Keratinocyte (primary cell): ENCODE results near the gene RPL23. TPM values are rescaled to one million over a fixed set of nuclear protein-coding genes. Genes with fewer than 3 reads are reported as not detected.

Experiments used
- DNase-seq: peaks from one replicate; pipeline ENCODE4 v3.0.0-alpha.2; 2011; ENCODE audit warnings: low read depth, missing footprints, low spot score
- FAIRE-seq: peaks from 2 replicates; lab custom pipeline; 2011; peaks lifted over from hg19 to GRCh38; lab: Jason Lieb, UNC
- H2AFZ ChIP-seq: 2 replicates; pipeline ENCODE4 v1.6.0; 2012; ENCODE audit warnings: low read length, control low read depth, inconsistent platforms; ENCODE audit not compliant: control insufficient read depth
- H3K27ac ChIP-seq: 2 replicates; pipeline ENCODE4 v1.5.1; 2011; ENCODE audit warnings: low read length; ENCODE audit not compliant: control insufficient read depth, insufficient read depth
- H3K27me3 ChIP-seq: 3 replicates; pipeline ENCODE4 v1.6.0; 2011; ENCODE audit warnings: low read length; ENCODE audit not compliant: control insufficient read depth, insufficient read depth; ENCODE audit errors: extremely low read depth
- H3K36me3 ChIP-seq, 2 experiments: 2 replicates in 1 of 2; 3 replicates in 1 of 2; pipeline ENCODE4 v1.5.1; 2011; ENCODE audit warnings: low read length in 2 of 2, mild to moderate bottlenecking in 1 of 2; ENCODE audit not compliant: control insufficient read depth in 2 of 2, insufficient read depth in 2 of 2; ENCODE audit errors: extremely low read depth in 1 of 2
- H3K4me1 ChIP-seq: 3 replicates; pipeline ENCODE4 v1.5.1; 2011; ENCODE audit warnings: low read length; ENCODE audit not compliant: control insufficient read depth, insufficient read depth; ENCODE audit errors: extremely low read depth
- H3K4me2 ChIP-seq: 3 replicates; pipeline ENCODE4 v1.6.0; 2011; ENCODE audit warnings: low read depth, low read length; ENCODE audit not compliant: control insufficient read depth, insufficient read depth; ENCODE audit errors: extremely low read depth
- H3K4me3 ChIP-seq, 3 experiments: fragments of 200-600 bp in 1 of 3; sonication (generic) in 1 of 3; 2 replicates in 2 of 3; 3 replicates in 1 of 3; pipeline ENCODE4 v1.5.1; 2011 to 2016; ENCODE audit warnings: low read length in 3 of 3, mild to moderate bottlenecking in 3 of 3, control low read depth in 2 of 3, inconsistent platforms in 1 of 3, low read depth in 1 of 3, mixed read lengths in 1 of 3, mixed run types in 1 of 3, moderate library complexity in 1 of 3; ENCODE audit not compliant: control insufficient read depth in 2 of 3, insufficient read depth in 2 of 3; ENCODE audit errors: extremely low read depth in 1 of 3
- H3K79me2 ChIP-seq: 2 replicates; pipeline ENCODE4 v1.6.0; 2012; ENCODE audit warnings: low read length; ENCODE audit not compliant: control insufficient read depth, insufficient read depth
- H3K9ac ChIP-seq: 3 replicates; pipeline ENCODE4 v1.6.0; 2011; ENCODE audit warnings: low read length; ENCODE audit not compliant: control insufficient read depth, insufficient read depth; ENCODE audit errors: extremely low read depth
- H3K9me1 ChIP-seq: 3 replicates; pipeline ENCODE4 v1.6.0; 2011; ENCODE audit warnings: low read length; ENCODE audit not compliant: control insufficient read depth, insufficient read depth; ENCODE audit errors: extremely low read depth
- H3K9me3 ChIP-seq: 2 replicates; pipeline ENCODE4 v1.5.1; 2012; ENCODE audit warnings: low read depth, low read length; ENCODE audit not compliant: control insufficient read depth
- H4K20me1 ChIP-seq: 3 replicates; pipeline ENCODE4 v1.6.0; 2011; ENCODE audit warnings: low read length; ENCODE audit not compliant: control insufficient read depth, insufficient read depth; ENCODE audit errors: extremely low read depth
- CTCF ChIP-seq, 3 experiments: IDR thresholded peaks in 1 of 3; conservative IDR thresholded peaks in 1 of 3; optimal IDR thresholded peaks in 1 of 3; 2 replicates in 2 of 3; 3 replicates in 1 of 3; pipeline versions ENCODE3 to v1.5.1; 2011; ENCODE audit warnings: low read length in 3 of 3, mild to moderate bottlenecking in 3 of 3, moderate library complexity in 2 of 3, control low read depth in 1 of 3, inconsistent platforms in 1 of 3; ENCODE audit not compliant: insufficient read depth in 2 of 3; ENCODE audit errors: extremely low read depth in 1 of 3
- EZH2 ChIP-seq: IDR thresholded peaks from one replicate; pipeline ENCODE4 v1.6.1; 2012; ENCODE audit warnings: inconsistent platforms, mild to moderate bottlenecking, low read length, moderate library complexity
- dilution Hi-C: fragments of 300-500 bp; cut with MboI; formaldehyde crosslinking; loops from one replicate; pipeline ENCODE4 v1.7.0; 2020; ENCODE audit warnings: low sequenced_read_pairs; ENCODE audit not compliant: extremely low pct_ligation_motif_present
- polyA plus RNA-seq, 5 experiments: library from polyadenylated mRNA; depleted of rRNA in 3 of 5; stranded (reverse) in 3 of 5; stranded (forward) in 1 of 5; unstranded in 1 of 5; fragments of >200 nt; gene quantifications; 1 replicate in 1 of 5; 2 replicates in 3 of 5; 3 replicates in 1 of 5; pipeline versions ENCODE4 v1.2.1 to v1.2.3, GENCODE V29; 2011 to 2012; ENCODE audit warnings: missing spikeins in 2 of 5, low read depth in 1 of 5, low replicate concordance in 1 of 5

RPL23 gene
- polyA plus RNA-seq, 1 donor (not counting 4 experiments of a cell fraction or from before 2014, with no cell fraction given), result 2,966 TPM

- no peak overlapping the region for H3K4me3 ChIP-seq
- FAIRE-seq (no peak), DNase-seq (no peak)
- H3K9me3 ChIP-seq, result no peaks in the 10 kb centered on the region
- H3K27me3 ChIP-seq, result no peaks in the 10 kb centered on the region
- H3K9ac ChIP-seq, result no peak overlapping the region
- peaks cover 51% of the 10 kb centered on the region for H3K79me2 ChIP-seq
- H3K4me2 ChIP-seq, result no peak overlapping the region
- H4K20me1 ChIP-seq, result peaks cover 6% of the 10 kb centered on the region
- peaks cover 55 to 66% of the 10 kb centered on the region in 2 experiments for H3K36me3 ChIP-seq
- no peak overlapping the region for H3K27ac ChIP-seq
- no peak overlapping the region for H2AFZ ChIP-seq
- no peaks in the 10 kb centered on the region for H3K4me1 ChIP-seq
- TF ChIP-seq EZH2, result no peak
- no peak for TF ChIP-seq CTCF (optimal IDR thresholded peaks at IDR 0.05 in 1 of 3, IDR thresholded peaks at IDR 0.05 in 1 of 3, conservative IDR thresholded peaks at IDR 0.05 in 1 of 3; ENCODE audit: extremely low read depth in 1 of 3, insufficient read depth in 2 of 3, low read length in 3 of 3)
- dilution Hi-C loops, result no loop called here
- H3K9me1 ChIP-seq, result no peaks in the 10 kb centered on the region
Observed at GRCh38 chr17:38889745-38890409, 36.4 kb upstream of the RPL23 start.

GRCh38 chr17:38888842-38889241, 35.3 kb upstream of the RPL23 start:
- Histone ChIP-seq H4K20me1 (peaks cover 6% of the 10 kb centered on the region), H2AFZ (no peak overlapping the region), H3K9me3 (no peaks in the 10 kb centered on the region), H3K79me2 (peaks cover 59% of the 10 kb centered on the region), H3K27me3 (no peaks in the 10 kb centered on the region), H3K4me3 (no peak overlapping the region), H3K4me2 (no peak overlapping the region), H3K4me1 (peaks cover 3% of the 10 kb centered on the region), H3K9ac (no peak overlapping the region), H3K27ac (no peak overlapping the region), H3K36me3 (peaks cover 51 to 60% of the 10 kb centered on the region in 2 experiments), H3K9me1 (no peaks in the 10 kb centered on the region)
- TF ChIP-seq CTCF (optimal IDR thresholded peaks at IDR 0.05 in 1 of 3, IDR thresholded peaks at IDR 0.05 in 1 of 3, conservative IDR thresholded peaks at IDR 0.05 in 1 of 3; ENCODE audit: extremely low read depth in 1 of 3, insufficient read depth in 2 of 3, low read length in 3 of 3) (no peak), EZH2 (no peak)
- FAIRE-seq (no peak), DNase-seq (no peak)
- dilution Hi-C loops, result no loop called here
